ENCODE results near the gene MAB21L1.

The MAB21L1 gene

DNA sequence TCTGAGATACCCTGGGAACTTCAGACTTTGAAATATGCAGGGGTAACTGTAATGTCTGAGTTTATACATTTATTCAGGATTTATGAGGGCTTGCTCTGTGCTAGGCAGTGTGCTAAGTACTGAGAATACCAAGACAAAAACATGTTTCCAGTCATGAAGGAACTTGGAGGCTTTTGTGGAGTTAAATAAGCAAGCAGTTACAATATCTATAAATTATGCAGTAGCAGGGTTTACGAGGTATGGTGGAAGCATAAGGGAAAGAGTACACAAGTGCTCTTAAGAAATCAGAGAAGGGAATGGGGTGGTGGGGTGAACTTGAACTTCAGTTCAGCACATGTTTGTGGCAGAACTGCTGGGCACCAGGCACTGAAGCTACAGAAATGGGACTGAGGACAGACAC, 28.0 kb downstream of the MAB21L1 start:
- ATAC-seq = no peak
- TF ChIP-seq ISL1 (CRISPR knock-in tag; IDR thresholded peaks at IDR 0.05) (no peak), CSDC2 (CRISPR knock-in tag; IDR thresholded peaks at IDR 0.05) (no peak), TOX (CRISPR knock-in tag; IDR thresholded peaks at IDR 0.05; ENCODE audit: borderline replicate concordance) (no peak), BACH2 (CRISPR knock-in tag; IDR thresholded peaks at IDR 0.05; ENCODE audit: borderline replicate concordance) (no peak), ESRRG (CRISPR knock-in tag; IDR thresholded peaks at IDR 0.05) (no peak), ZNF565 (CRISPR knock-in tag; conservative IDR thresholded peaks at IDR 0.05; ENCODE audit: low read depth) (no peak), ZFP30 (CRISPR knock-in tag; IDR thresholded peaks at IDR 0.05) (no peak)
- TF ChIP-seq, protein P1, sequence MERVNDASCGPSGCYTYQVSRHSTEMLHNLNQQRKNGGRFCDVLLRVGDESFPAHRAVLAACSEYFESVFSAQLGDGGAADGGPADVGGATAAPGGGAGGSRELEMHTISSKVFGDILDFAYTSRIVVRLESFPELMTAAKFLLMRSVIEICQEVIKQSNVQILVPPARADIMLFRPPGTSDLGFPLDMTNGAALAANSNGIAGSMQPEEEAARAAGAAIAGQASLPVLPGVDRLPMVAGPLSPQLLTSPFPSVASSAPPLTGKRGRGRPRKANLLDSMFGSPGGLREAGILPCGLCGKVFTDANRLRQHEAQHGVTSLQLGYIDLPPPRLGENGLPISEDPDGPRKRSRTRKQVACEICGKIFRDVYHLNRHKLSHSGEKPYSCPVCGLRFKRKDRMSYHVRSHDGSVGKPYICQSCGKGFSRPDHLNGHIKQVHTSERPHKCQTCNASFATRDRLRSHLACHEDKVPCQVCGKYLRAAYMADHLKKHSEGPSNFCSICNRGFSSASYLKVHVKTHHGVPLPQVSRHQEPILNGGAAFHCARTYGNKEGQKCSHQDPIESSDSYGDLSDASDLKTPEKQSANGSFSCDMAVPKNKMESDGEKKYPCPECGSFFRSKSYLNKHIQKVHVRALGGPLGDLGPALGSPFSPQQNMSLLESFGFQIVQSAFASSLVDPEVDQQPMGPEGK (CRISPR knock-in tag; IDR thresholded peaks at IDR 0.05; ENCODE audit: borderline replicate concordance) = no peak
- TF ChIP-seq, protein P2, sequence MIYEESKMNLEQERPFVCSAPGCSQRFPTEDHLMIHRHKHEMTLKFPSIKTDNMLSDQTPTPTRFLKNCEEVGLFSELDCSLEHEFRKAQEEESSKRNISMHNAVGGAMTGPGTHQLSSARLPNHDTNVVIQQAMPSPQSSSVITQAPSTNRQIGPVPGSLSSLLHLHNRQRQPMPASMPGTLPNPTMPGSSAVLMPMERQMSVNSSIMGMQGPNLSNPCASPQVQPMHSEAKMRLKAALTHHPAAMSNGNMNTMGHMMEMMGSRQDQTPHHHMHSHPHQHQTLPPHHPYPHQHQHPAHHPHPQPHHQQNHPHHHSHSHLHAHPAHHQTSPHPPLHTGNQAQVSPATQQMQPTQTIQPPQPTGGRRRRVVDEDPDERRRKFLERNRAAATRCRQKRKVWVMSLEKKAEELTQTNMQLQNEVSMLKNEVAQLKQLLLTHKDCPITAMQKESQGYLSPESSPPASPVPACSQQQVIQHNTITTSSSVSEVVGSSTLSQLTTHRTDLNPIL (CRISPR knock-in tag; IDR thresholded peaks at IDR 0.05; ENCODE audit: low read depth) = no peak

All from SK-N-SH treated with all-trans-retinoic acid at 6 μM for 48 hours (cell line).